Measurements from ENCODE around the gene P2RX7.

GRCh38 chr12:121158085-121158484, 25.4 kb downstream of the P2RX7 start:
- TF ChIP-seq NR1H2 (CRISPR knock-in tag; IDR thresholded peaks at IDR 0.05) (no peak), CTCF (IDR thresholded peaks at IDR 0.05) (no peak), FOXP1 (CRISPR knock-in tag; IDR thresholded peaks at IDR 0.05; ENCODE audit: borderline replicate concordance) (no peak)
